ENCODE results near the gene LPXN. TPM values are rescaled to one million over a fixed set of nuclear protein-coding genes. Genes with fewer than 3 reads are reported as not detected.

LPXN gene
- total RNA-seq, 1 experiment from 2014 or later = 2.1 TPM

DNA sequence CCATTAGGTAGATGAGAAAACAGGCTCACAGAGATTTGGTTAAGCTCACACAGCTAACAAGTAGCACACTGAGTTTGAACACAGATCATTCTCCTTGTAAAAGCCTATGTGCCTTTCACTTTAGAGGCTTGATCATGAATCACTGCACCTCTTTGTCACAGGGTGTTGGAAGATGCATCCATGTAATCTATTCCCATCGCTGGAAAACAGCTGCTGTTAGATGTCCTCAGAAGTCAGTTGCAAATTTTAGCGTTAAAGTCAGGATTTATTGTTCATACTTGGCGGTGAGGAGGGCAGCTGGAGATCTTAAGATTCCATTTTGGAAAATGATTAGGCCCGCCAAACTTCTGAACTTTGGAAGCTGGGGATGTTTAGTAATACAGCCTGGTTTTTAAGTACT, 49.4 kb upstream of the LPXN start:
- no peak overlapping the region for H3K27ac Mint-ChIP-seq
- H3K27me3 Mint-ChIP-seq (ENCODE audit: low read depth) = no peaks in the 10 kb centered on the region
- H3K9me3 Mint-ChIP-seq = no peaks in the 10 kb centered on the region
- POLR2A ChIA-PET = no interaction called here
- no peak for ATAC-seq
- H3K4me1 Mint-ChIP-seq = peaks cover 13% of the 10 kb centered on the region
- CTCF ChIA-PET = no interaction called here
- peaks cover 26% of the 10 kb centered on the region for H3K36me3 Mint-ChIP-seq
- no peak overlapping the region for H3K4me3 Mint-ChIP-seq
- no peak for TF ChIP-seq SOX15 (CRISPR knock-in tag; IDR thresholded peaks at IDR 0.05)
- TF ChIP-seq PRRX2 (CRISPR knock-in tag; IDR thresholded peaks at IDR 0.05) = no peak
- TF ChIP-seq KAT7 (CRISPR knock-in tag; IDR thresholded peaks at IDR 0.05; ENCODE audit: borderline replicate concordance) = no peak
- TF ChIP-seq, protein P1, sequence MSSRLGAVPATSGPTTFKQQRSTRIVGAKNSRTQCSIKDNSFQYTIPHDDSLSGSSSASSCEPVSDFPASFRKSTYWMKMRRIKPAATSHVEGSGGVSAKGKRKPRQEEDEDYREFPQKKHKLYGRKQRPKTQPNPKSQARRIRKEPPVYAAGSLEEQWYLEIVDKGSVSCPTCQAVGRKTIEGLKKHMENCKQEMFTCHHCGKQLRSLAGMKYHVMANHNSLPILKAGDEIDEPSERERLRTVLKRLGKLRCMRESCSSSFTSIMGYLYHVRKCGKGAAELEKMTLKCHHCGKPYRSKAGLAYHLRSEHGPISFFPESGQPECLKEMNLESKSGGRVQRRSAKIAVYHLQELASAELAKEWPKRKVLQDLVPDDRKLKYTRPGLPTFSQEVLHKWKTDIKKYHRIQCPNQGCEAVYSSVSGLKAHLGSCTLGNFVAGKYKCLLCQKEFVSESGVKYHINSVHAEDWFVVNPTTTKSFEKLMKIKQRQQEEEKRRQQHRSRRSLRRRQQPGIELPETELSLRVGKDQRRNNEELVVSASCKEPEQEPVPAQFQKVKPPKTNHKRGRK (CRISPR knock-in tag; IDR thresholded peaks at IDR 0.05; ENCODE audit: borderline replicate concordance) = no peak
- TF ChIP-seq, protein P2, sequence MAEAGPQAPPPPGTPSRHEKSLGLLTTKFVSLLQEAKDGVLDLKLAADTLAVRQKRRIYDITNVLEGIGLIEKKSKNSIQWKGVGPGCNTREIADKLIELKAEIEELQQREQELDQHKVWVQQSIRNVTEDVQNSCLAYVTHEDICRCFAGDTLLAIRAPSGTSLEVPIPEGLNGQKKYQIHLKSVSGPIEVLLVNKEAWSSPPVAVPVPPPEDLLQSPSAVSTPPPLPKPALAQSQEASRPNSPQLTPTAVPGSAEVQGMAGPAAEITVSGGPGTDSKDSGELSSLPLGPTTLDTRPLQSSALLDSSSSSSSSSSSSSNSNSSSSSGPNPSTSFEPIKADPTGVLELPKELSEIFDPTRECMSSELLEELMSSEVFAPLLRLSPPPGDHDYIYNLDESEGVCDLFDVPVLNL (CRISPR knock-in tag; IDR thresholded peaks at IDR 0.05; ENCODE audit: borderline replicate concordance, low read depth) = no peak
- TF ChIP-seq TEAD4 (CRISPR knock-in tag; IDR thresholded peaks at IDR 0.05) = no peak
- TF ChIP-seq, protein P3, sequence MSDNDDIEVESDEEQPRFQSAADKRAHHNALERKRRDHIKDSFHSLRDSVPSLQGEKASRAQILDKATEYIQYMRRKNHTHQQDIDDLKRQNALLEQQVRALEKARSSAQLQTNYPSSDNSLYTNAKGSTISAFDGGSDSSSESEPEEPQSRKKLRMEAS (CRISPR knock-in tag; IDR thresholded peaks at IDR 0.05) = no peak
- no peak for TF ChIP-seq ZNF121 (CRISPR knock-in tag; IDR thresholded peaks at IDR 0.05)
- no peak for TF ChIP-seq ZNF317 (CRISPR knock-in tag; IDR thresholded peaks at IDR 0.05; ENCODE audit: borderline replicate concordance, low read depth)
- TF ChIP-seq, protein P4, sequence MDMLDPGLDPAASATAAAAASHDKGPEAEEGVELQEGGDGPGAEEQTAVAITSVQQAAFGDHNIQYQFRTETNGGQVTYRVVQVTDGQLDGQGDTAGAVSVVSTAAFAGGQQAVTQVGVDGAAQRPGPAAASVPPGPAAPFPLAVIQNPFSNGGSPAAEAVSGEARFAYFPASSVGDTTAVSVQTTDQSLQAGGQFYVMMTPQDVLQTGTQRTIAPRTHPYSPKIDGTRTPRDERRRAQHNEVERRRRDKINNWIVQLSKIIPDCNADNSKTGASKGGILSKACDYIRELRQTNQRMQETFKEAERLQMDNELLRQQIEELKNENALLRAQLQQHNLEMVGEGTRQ (CRISPR knock-in tag; IDR thresholded peaks at IDR 0.05) = no peak
- TF ChIP-seq ZNF232 (CRISPR knock-in tag; IDR thresholded peaks at IDR 0.05) = no peak
- TF ChIP-seq, protein P5, sequence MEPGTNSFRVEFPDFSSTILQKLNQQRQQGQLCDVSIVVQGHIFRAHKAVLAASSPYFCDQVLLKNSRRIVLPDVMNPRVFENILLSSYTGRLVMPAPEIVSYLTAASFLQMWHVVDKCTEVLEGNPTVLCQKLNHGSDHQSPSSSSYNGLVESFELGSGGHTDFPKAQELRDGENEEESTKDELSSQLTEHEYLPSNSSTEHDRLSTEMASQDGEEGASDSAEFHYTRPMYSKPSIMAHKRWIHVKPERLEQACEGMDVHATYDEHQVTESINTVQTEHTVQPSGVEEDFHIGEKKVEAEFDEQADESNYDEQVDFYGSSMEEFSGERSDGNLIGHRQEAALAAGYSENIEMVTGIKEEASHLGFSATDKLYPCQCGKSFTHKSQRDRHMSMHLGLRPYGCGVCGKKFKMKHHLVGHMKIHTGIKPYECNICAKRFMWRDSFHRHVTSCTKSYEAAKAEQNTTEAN (CRISPR knock-in tag; IDR thresholded peaks at IDR 0.05) = no peak
- no peak for TF ChIP-seq JAZF1 (CRISPR knock-in tag; IDR thresholded peaks at IDR 0.05)
- TF ChIP-seq FOXP4 (CRISPR knock-in tag; IDR thresholded peaks at IDR 0.05) = no peak
- TF ChIP-seq FOXP1 (CRISPR knock-in tag; IDR thresholded peaks at IDR 0.05; ENCODE audit: borderline replicate concordance) = no peak
- no peak for TF ChIP-seq CREB1 (CRISPR knock-in tag; IDR thresholded peaks at IDR 0.05)
- TF ChIP-seq HMGXB4 (CRISPR knock-in tag; IDR thresholded peaks at IDR 0.05) = no peak
- TF ChIP-seq JUN (CRISPR knock-in tag; IDR thresholded peaks at IDR 0.05) = no peak
- no peak for DNase-seq (ENCODE audit: low spot score)
